GM03348 (cell line): ENCODE data around the gene PIGH.
A peak's percentile ranks its signal among the peaks of the same experiment; 100 is the strongest.
"Not testable (repeated sequence)": the region's sequence is repeated elsewhere in the genome, so short reads cannot be mapped to it uniquely, and the experiment has no call there.

Experiments
- DNase-seq: peaks from one replicate; pipeline ENCODE4 v3.0.0; 2012; ENCODE audit warnings: low spot score

PIGH gene

DNA sequence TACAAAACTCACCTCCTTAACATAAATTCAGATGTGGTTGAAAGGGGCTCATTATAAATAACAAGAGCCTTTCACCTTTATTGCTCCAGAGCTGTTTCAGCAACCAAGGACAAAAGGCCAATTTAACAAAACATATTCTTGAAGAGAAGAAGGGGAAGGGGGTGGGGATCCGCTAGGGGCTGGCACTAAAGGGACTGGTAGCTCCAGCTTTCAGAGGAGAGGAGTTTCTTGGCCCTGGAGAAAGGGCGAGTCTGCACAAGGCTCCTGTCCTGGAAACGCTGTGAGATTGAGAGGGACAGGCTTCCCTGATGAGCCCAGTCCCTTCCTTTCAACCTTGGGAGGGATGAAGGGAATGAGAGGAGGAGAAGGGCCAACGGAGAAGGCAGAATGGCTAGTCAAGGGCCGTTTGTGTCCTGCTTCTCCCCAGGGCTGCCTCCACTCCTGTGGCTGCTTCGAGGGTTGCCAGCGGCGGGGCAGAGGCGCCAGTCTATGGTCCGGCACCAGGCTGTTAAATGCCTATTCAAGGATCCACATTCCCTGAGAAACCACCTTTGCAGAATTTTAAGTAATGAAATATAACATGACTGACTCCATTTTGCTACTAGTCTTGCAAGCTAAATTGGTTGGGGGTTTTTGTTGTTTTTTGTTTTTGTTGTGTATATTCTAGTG lies 9.7 kb upstream of the PIGH start:
- no peak for DNase-seq

DNA sequence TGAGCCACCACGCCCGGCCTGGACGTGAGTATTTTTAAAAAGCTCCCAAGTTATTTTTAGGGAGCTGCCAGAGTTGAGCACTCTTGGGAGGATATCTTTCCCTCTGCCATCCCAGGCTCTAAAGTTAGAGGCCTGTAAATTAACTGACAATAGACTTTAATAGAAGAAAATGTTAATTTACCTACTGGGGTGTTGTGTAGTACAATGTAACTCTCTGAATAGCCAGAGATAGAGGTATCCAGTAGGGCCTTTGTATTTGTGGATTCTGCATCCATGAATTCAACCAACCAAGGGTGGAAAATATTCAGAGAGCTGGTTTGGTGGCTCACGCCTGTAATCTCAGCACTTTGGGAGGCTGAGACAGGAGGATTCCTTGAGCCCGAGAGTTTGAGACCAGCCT lies 7.6 kb upstream of the PIGH start:
- DNase-seq, result no peak

DNA sequence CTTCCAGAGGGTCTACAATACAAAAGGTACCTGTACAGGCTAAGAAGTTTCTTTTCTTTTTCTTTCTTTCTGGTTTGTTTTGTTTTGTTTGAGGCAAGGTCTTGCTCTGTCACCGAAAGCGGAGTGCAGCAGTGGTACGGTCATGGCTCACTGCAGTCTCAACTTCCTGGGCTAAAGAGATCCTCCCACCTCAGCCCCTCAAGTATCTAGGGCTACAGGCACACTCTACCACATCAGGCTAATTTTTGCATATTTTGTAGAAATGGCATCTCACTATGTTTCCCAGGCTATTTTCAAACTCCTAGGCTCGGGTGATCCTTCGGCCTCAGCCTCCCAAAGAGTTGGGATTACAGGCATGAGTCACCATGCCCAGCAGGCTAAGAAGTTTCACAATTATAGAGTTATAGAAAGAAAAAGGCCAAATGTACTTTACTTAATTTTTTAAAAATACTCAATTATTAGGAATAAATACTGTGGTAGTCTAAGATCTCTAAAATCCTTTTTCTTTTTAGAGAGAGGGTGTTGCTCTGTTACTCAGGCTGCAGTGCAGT lies 3.0 kb upstream of the PIGH start:
- no peak for DNase-seq

- no peak for DNase-seq
Observed at GRCh38 chr14:67602076-67602475, 2.0 kb upstream of the PIGH start.

- DNase-seq, result not testable (repeated sequence)
Observed at GRCh38 chr14:67600562-67600974, 500 bp upstream of the PIGH start.

- no peak for DNase-seq
Observed at GRCh38 chr14:67595392-67595791, 4.7 kb downstream of the PIGH start.

DNA sequence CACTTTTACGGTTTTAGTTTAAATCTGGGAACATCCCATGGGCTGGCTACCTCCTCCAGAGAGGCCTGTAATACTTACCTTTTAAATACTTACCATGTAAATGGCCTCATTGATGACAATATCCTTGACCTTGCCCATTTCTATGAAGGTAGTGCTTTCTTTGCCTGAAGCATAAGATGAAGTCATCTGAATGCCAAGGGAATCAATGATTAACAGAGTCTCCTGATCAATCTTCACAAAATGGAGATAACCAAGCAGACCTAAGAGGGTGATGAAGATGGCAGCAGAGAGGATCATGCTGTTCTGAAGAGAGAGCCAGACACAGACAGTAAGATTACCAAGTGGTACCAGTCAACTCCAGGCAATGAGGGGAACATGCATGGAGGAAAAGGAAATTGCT lies 6.4 kb downstream of the PIGH start:
- not testable (repeated sequence) for DNase-seq

DNA sequence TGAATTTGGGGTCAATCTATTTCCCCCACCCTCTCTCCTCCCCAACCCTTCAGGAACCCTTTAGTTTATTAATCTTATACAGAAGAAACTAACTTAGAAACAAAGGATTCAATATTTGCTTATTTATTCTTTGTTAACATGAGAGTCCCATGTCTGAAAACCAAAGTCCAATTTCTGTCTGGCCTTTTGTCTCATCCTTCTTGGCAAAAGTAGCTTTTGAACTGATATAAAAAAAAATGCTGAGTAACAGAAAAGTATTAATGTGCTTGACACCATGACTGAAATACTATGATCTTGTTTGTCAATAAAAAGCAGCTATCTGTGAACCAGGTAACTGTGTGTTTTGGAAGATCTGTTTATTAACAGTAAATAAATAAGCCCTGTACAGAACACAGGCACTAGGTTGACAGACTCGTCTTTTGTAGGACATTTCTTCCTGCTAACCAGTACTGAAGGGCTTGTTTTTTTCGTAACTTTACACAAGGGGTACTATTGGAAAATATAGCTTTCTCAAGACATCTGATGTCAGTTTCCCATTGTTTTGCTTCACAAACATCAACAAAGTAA lies 10.8 kb downstream of the PIGH start:
- no peak for DNase-seq

- no peak for DNase-seq
Observed at GRCh38 chr14:67586369-67586768, 13.7 kb downstream of the PIGH start.

- DNase-seq, result no peak
Observed at GRCh38 chr14:67584978-67585377, 15.1 kb downstream of the PIGH start.

DNA sequence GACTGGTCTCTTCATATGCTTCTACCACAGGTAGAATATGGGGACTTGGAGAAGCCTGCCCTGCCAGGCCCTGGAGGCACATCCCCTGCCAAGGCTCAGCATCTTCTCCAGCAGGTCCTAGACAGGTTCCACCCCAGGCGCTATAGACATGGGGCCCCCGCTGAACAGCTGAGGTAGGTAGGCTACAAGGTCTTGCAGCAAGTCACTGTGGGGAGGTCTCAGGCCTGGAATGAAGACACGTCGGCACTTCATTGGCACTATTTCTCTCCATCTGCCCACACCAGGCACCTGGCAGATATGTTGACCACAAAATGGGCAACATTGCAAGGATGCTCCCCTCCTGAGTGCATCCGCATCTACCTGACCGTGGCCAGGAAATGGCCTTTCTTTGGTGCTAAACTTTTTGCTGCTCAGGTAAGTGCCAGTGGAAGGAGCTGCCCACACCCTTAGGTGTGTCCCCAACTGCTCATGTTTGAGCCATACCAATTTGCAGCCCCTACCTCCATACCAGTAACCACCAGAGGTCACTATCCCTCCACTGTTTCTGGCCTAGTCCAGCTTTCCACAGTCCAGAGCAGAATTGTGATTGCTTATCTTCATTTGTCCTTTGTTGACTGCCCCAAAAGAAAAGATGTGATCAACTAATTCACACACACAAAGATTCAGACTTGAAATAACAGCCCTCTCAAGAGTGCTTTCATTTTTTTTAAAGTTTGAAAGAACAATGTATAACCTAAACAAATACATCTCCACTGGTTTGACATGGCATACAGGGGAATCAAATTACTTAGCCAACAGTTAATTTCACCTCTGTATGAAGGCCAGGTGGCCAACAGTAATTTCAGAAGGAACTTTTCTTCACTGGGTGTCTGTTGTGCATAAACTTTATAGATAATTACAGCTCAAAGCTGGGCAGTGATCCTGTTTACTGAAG lies 16.1 kb downstream of the PIGH start:
- peak; percentile 75 for DNase-seq

GRCh38 chr14:67582061-67582460 lies 18.0 kb downstream of the PIGH start:
- DNase-seq, result no peak

GRCh38 chr14:67581643-67582042 lies 18.4 kb downstream of the PIGH start:
- no peak for DNase-seq

- DNase-seq, result no peak
Observed at GRCh38 chr14:67580336-67581171, 19.5 kb downstream of the PIGH start.

DNA sequence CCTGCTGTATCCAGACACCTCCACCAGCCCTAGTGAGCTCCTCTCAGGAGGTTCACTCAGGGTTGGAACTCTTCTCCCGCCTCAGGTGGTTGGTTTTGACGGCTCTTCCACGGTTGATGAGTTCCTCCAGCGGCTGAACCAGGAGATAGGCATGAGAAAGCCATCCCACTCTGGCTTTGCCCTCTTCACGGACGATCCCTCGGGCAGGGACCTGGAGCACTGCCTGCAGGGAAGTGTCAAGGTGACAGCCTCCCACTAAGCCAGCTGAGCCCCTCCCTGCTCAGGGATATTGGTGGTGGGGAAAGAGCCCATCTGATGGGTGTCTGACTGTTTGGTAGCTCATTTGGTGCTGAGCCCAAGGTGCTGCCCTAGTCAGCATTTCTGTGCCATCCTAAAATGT lies 20.4 kb downstream of the PIGH start:
- no peak for DNase-seq

DNA sequence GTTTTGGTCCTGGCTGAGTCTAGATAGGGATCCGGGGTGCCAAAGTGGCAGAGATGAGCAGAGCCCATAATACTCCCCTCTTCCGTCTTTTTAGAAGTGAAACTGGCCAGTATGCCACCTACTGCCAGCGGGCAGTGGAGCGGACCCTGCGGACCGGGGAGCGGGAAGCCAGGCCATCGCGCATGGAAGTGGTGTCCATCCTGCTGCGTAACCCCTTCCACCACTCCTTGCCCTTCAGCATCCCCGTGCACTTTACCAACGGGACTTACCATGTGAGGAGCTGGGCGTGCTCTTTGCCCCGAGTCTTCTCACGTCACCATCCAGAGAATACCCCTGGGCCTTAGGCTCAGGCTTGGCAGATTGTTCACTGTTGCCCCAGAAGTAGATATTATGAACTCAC lies 21.0 kb downstream of the PIGH start:
- no peak for DNase-seq

- DNase-seq, result no peak
Observed at GRCh38 chr14:67577909-67578749, 21.9 kb downstream of the PIGH start.

- no peak for DNase-seq
Observed at GRCh38 chr14:67577181-67577808, 22.8 kb downstream of the PIGH start.

GRCh38 chr14:67576216-67576955 lies 23.7 kb downstream of the PIGH start:
- DNase-seq, result no peak

GRCh38 chr14:67575684-67576083 lies 24.4 kb downstream of the PIGH start:
- no peak for DNase-seq
